HG03159 (cell line): ENCODE data around the gene SMG6.
"Not testable (repeated sequence)": the region's sequence is repeated elsewhere in the genome, so short reads cannot be mapped to it uniquely, and the experiment has no call there.

Experiments
- ATAC-seq: cut with Tn5 transposase; IDR thresholded peaks from one replicate; pipeline ENCODE4 v1.9.1; 2021; ENCODE audit warnings: mild to moderate bottlenecking, moderate library complexity; ENCODE audit not compliant: unreplicated experiment

Gene SMG6

GRCh38 chr17:2309338-2310154 lies 6.0 kb upstream of the SMG6 start:
- ATAC-seq = no peak

GRCh38 chr17:2304931-2305330 lies 1.3 kb upstream of the SMG6 start:
- no peak for ATAC-seq

GRCh38 chr17:2302778-2303203 lies 794 bp downstream of the SMG6 start:
- no peak for ATAC-seq

GRCh38 chr17:2299756-2300155 lies 3.8 kb downstream of the SMG6 start:
- no peak for ATAC-seq

- no peak for ATAC-seq
These were observed 4.4 kb downstream of the SMG6 start for GRCh38 chr17:2299136-2299535.

GRCh38 chr17:2297023-2297422 lies 6.6 kb downstream of the SMG6 start:
- no peak for ATAC-seq

GRCh38 chr17:2295575-2295974 lies 8.0 kb downstream of the SMG6 start:
- no peak for ATAC-seq

GRCh38 chr17:2292100-2292499 lies 11.5 kb downstream of the SMG6 start:
- no peak for ATAC-seq

GRCh38 chr17:2289878-2290478 lies 13.6 kb downstream of the SMG6 start:
- ATAC-seq = no peak

GRCh38 chr17:2283302-2283701 lies 20.3 kb downstream of the SMG6 start:
- ATAC-seq = no peak

- no peak for ATAC-seq
These were observed 21.2 kb downstream of the SMG6 start for GRCh38 chr17:2282297-2282873.

GRCh38 chr17:2279707-2280106 lies 23.9 kb downstream of the SMG6 start:
- ATAC-seq = no peak

- ATAC-seq = no peak
These were observed 26.0 kb downstream of the SMG6 start for GRCh38 chr17:2277429-2278170.

- ATAC-seq = no peak
These were observed 27.9 kb downstream of the SMG6 start for GRCh38 chr17:2275722-2276121.

- no peak for ATAC-seq
These were observed 29.2 kb downstream of the SMG6 start for GRCh38 chr17:2274414-2274813.

- ATAC-seq = no peak
These were observed 31.4 kb downstream of the SMG6 start for GRCh38 chr17:2271985-2272702.

GRCh38 chr17:2267354-2267753 lies 36.2 kb downstream of the SMG6 start:
- ATAC-seq = no peak

GRCh38 chr17:2266865-2267228 lies 36.7 kb downstream of the SMG6 start:
- ATAC-seq = peak; percentile 25

- ATAC-seq = peak; percentile 65
These were observed 37.3 kb downstream of the SMG6 start for GRCh38 chr17:2266045-2266864.

GRCh38 chr17:2265166-2265565 lies 38.4 kb downstream of the SMG6 start:
- ATAC-seq = not testable (repeated sequence)
